Endothelial cell of umbilical vein (primary cell): ENCODE results near the gene OPRM1. TPM values are rescaled to one million over a fixed set of nuclear protein-coding genes. Genes with fewer than 3 reads are reported as not detected.

Experiments
- BruUV-seq: library from RNA; stranded (reverse); fragments of 400-500 nt; replicated peaks from 2 replicates; lab custom pipeline; 2021; lab: Mats Ljungman, UMichigan
- CTCF ChIA-PET: fragments of 300-600, 350-600 bp; sonication (Branson Sonifier 250); formaldehyde crosslinking; loops from one replicate; lab custom pipeline; 2021; ENCODE audit warnings: antibody characterized with exemption, inconsistent platforms; lab: Charles Lee
- POLR2A ChIA-PET: fragments of 300-600, 350-600 bp; sonication (Branson Sonifier 250); formaldehyde crosslinking; loops from one replicate; lab custom pipeline; 2021; ENCODE audit warnings: antibody characterized with exemption, inconsistent platforms; lab: Charles Lee
- DNase-seq: peaks from one replicate; pipeline ENCODE4 v3.0.0-alpha.2; 2011; ENCODE audit warnings: low read depth, low spot score
- FAIRE-seq: peaks from 2 replicates; lab custom pipeline; 2011; peaks lifted over from hg19 to GRCh38; lab: Jason Lieb, UNC
- H2AFZ ChIP-seq: 2 replicates; pipeline ENCODE4 v1.6.0; 2012; ENCODE audit warnings: low read depth, low read length, control low read depth, inconsistent platforms
- H3K27ac ChIP-seq: 2 replicates; pipeline ENCODE4 v1.5.1; 2011; ENCODE audit warnings: low read depth, mild to moderate bottlenecking, control low read depth, low read length, moderate library complexity; ENCODE audit not compliant: insufficient read depth
- H3K27me3 ChIP-seq, 2 experiments: 2 replicates each; pipeline versions ENCODE4 v1.6.0 to v1.6.1; 2011; ENCODE audit warnings: low read length in 2 of 2, mixed read lengths in 1 of 2; ENCODE audit not compliant: control insufficient read depth in 2 of 2, insufficient read depth in 2 of 2
- H3K36me3 ChIP-seq, 2 experiments: 2 replicates in 1 of 2; 3 replicates in 1 of 2; pipeline ENCODE4 v1.5.1; 2011; ENCODE audit warnings: low read length in 2 of 2, mild to moderate bottlenecking in 1 of 2, moderate library complexity in 1 of 2; ENCODE audit not compliant: control insufficient read depth in 2 of 2, insufficient read depth in 2 of 2; ENCODE audit errors: extremely low read depth in 1 of 2
- H3K4me1 ChIP-seq: 3 replicates; pipeline ENCODE4 v1.5.1; 2011; ENCODE audit warnings: mild to moderate bottlenecking, low read length; ENCODE audit not compliant: control insufficient read depth, insufficient read depth; ENCODE audit errors: extremely low read depth
- H3K4me2 ChIP-seq: 2 replicates; pipeline ENCODE4 v1.6.1; 2011; ENCODE audit warnings: low read length, control low read depth, mixed read lengths; ENCODE audit not compliant: insufficient read depth
- H3K4me3 ChIP-seq, 3 experiments: fragments of 200-600 bp in 1 of 3; sonication (generic), shearing (Covaris generic) in 1 of 3; replicated peaks in 1 of 3; 2 replicates each; pipeline ENCODE4 v1.5.1; 2011 to 2016; ENCODE audit warnings: control low read depth in 3 of 3, low read length in 3 of 3, mild to moderate bottlenecking in 2 of 3, inconsistent platforms in 1 of 3, low read depth in 1 of 3, moderate library complexity in 1 of 3; ENCODE audit not compliant: insufficient read depth in 1 of 3
- H3K79me2 ChIP-seq: 2 replicates; pipeline ENCODE4 v1.6.0; 2012; ENCODE audit warnings: low read length, inconsistent platforms; ENCODE audit not compliant: control insufficient read depth, insufficient read depth
- H3K9ac ChIP-seq: replicated peaks from 2 replicates; pipeline ENCODE3; 2011; ENCODE audit warnings: low read length, control low read depth; ENCODE audit not compliant: insufficient read depth; ENCODE audit errors: extremely low read depth
- H3K9me1 ChIP-seq: replicated peaks from 3 replicates; pipeline ENCODE4 v1.6.0; 2011; ENCODE audit warnings: mild to moderate bottlenecking, low read length; ENCODE audit not compliant: control insufficient read depth, insufficient read depth; ENCODE audit errors: extremely low read depth
- H3K9me3 ChIP-seq: replicated peaks from 2 replicates; pipeline ENCODE4 v1.5.1; 2012; ENCODE audit warnings: low read length, inconsistent platforms; ENCODE audit not compliant: control insufficient read depth, insufficient read depth
- H4K20me1 ChIP-seq: replicated peaks from 2 replicates; pipeline ENCODE3; 2011; ENCODE audit warnings: mild to moderate bottlenecking, low read length; ENCODE audit not compliant: control insufficient read depth, insufficient read depth; ENCODE audit errors: extremely low read depth
- CTCF ChIP-seq, 2 donors: IDR thresholded peaks; 1 replicate in 1 of 2; 2 replicates in 1 of 2; pipeline ENCODE4 v1.5.1; 2011; ENCODE audit warnings: low read length in 2 of 2, mild to moderate bottlenecking in 2 of 2, moderate library complexity in 2 of 2, control low read depth in 1 of 2, inconsistent platforms in 1 of 2, low read depth in 1 of 2; ENCODE audit not compliant: insufficient read depth in 1 of 2; ENCODE audit errors: extremely low read depth in 1 of 2
- EZH2 ChIP-seq: IDR thresholded peaks from 2 replicates; pipeline ENCODE4 v1.6.1; 2012; ENCODE audit warnings: borderline replicate concordance, low read depth, mild to moderate bottlenecking, moderate library complexity, low read length, inconsistent platforms; ENCODE audit not compliant: severe bottlenecking
- FOS ChIP-seq: IDR thresholded peaks from 2 replicates; pipeline ENCODE4 v1.6.1; 2011; ENCODE audit warnings: mild to moderate bottlenecking, low read length, moderate library complexity, borderline replicate concordance; ENCODE audit not compliant: insufficient read depth
- GATA2 ChIP-seq: IDR thresholded peaks from 2 replicates; pipeline ENCODE4 v1.7.0; 2011; ENCODE audit warnings: low read depth, mild to moderate bottlenecking, moderate library complexity, mixed read lengths, low read length; ENCODE audit not compliant: insufficient read length, insufficient read depth
- JUN ChIP-seq: IDR thresholded peaks from 2 replicates; pipeline ENCODE4 v1.6.1; 2011; ENCODE audit warnings: borderline replicate concordance, low read depth; ENCODE audit not compliant: insufficient read length, insufficient read depth
- MAX ChIP-seq: IDR thresholded peaks from 2 replicates; pipeline ENCODE4 v1.6.1; 2011; ENCODE audit not compliant: insufficient read depth, insufficient read length
- MYC ChIP-seq: IDR thresholded peaks from one replicate; pipeline ENCODE4 v1.6.1; 2011; ENCODE audit warnings: mild to moderate bottlenecking, low read depth, low read length
- POLR2A ChIP-seq: IDR thresholded peaks from 2 replicates; pipeline ENCODE4 v1.6.1; 2012; ENCODE audit warnings: low read depth, mild to moderate bottlenecking, control low read depth, low read length
- POLR2AphosphoS5 ChIP-seq: IDR thresholded peaks from 2 replicates; pipeline ENCODE4 v1.6.1; 2012; ENCODE audit warnings: low read depth, mild to moderate bottlenecking, control low read depth, low read length, moderate library complexity; ENCODE audit not compliant: insufficient read depth
- dilution Hi-C: fragments of 300-500 bp; cut with MboI; formaldehyde crosslinking; loops from one replicate; pipeline ENCODE4 v1.15.0; 2019; ENCODE audit warnings: low sequenced_read_pairs; ENCODE audit not compliant: extremely low pct_ligation_motif_present
- intact Hi-C: fragments of 100-400 bp; cut with micrococcal nuclease; formaldehyde crosslinking; loops from one replicate; pipeline ENCODE4 v1.10.0; 2022
- polyA plus RNA-seq, 4 experiments: library from polyadenylated mRNA; depleted of rRNA in 3 of 4; stranded (reverse) in 3 of 4; unstranded in 1 of 4; fragments of >200 nt; gene quantifications; 2 replicates each; pipeline versions ENCODE4 v1.2.1 to v1.2.3, GENCODE V29; 2011 to 2012; ENCODE audit warnings: missing spikeins in 1 of 4
- total RNA-seq: library from RNA; stranded (reverse); gene quantifications from 2 replicates; pipeline ENCODE4 v1.2.3, GENCODE V29; 2021

OPRM1 gene
- total and polyA plus RNA-seq, 2 donors (not counting 3 experiments of a cell fraction or from before 2014, with no cell fraction given), result not detected

GRCh38 chr6:154117485-154117884 lies 78.4 kb downstream of the OPRM1 start:
- intact Hi-C loops, result no loop called here

More at GRCh38 chr6:154117485-154117884, 78.4 kb downstream of the OPRM1 start:
- H3K4me3 ChIP-seq, result no peak overlapping the region
- BruUV-seq, result no TSS peak
- H3K27me3 ChIP-seq, result no peaks in the 10 kb centered on the region
- no peak overlapping the region for H3K4me2 ChIP-seq
- no peak for DNase-seq
- H3K9me1 ChIP-seq, result no peaks in the 10 kb centered on the region
- POLR2A ChIA-PET, result no interaction called here
- H4K20me1 ChIP-seq, result no peaks in the 10 kb centered on the region
- FAIRE-seq, result no peak
- no peaks in the 10 kb centered on the region for H3K4me1 ChIP-seq
- H3K27ac ChIP-seq, result no peak overlapping the region
- H3K9me3 ChIP-seq, result no peaks in the 10 kb centered on the region
- no peak overlapping the region for H2AFZ ChIP-seq
- TF ChIP-seq FOS, result no peak
- TF ChIP-seq EZH2, result no peak
- no peak for TF ChIP-seq MAX
- no peak for TF ChIP-seq CTCF (IDR thresholded peaks at IDR 0.05; ENCODE audit: extremely low read depth in 1 of 2, insufficient read depth in 1 of 2, low read depth in 1 of 2, low read length in 2 of 2)
- no peak for TF ChIP-seq POLR2A
- TF ChIP-seq GATA2, result no peak
- no peak for TF ChIP-seq JUN
- no peak for TF ChIP-seq MYC
- TF ChIP-seq POLR2AphosphoS5, result no peak
- no peak overlapping the region for H3K9ac ChIP-seq
- H3K79me2 ChIP-seq, result no peaks in the 10 kb centered on the region
- no peaks in the 10 kb centered on the region for H3K36me3 ChIP-seq
- CTCF ChIA-PET, result no interaction called here
- dilution Hi-C loops, result no loop called here
